ENCODE measurements around the gene CHIT1.

Gene CHIT1

GRCh38 chr1:203223012-203223775 is 6.3 kb downstream of the CHIT1 start:
- in situ Hi-C loops (cut with MboI; ENCODE audit: low pct_unique_long_range_greater_than_20kb, low sequenced_read_pairs), result no loop called here

GRCh38 chr1:203219934-203220333 is 9.5 kb downstream of the CHIT1 start:
- DNase-seq, result no peak
- in situ Hi-C loops (cut with MboI; ENCODE audit: low pct_unique_long_range_greater_than_20kb, low sequenced_read_pairs), result no loop called here

More at GRCh38 chr1:203223012-203223775, 6.3 kb downstream of the CHIT1 start:
- DNase-seq, result no peak

- DNase-seq, result no peak
- in situ Hi-C loops (cut with MboI; ENCODE audit: low pct_unique_long_range_greater_than_20kb, low sequenced_read_pairs), result no loop called here
These were observed 10.3 kb downstream of the CHIT1 start for GRCh38 chr1:203219171-203219570.

- in situ Hi-C loops (cut with MboI; ENCODE audit: low pct_unique_long_range_greater_than_20kb, low sequenced_read_pairs), result no loop called here
- DNase-seq, result no peak
These were observed 11.8 kb downstream of the CHIT1 start for GRCh38 chr1:203217668-203218067.

- in situ Hi-C loops (cut with MboI; ENCODE audit: low pct_unique_long_range_greater_than_20kb, low sequenced_read_pairs), result no loop called here
- peak; percentile 16 for DNase-seq
These were observed 12.3 kb downstream of the CHIT1 start for GRCh38 chr1:203217139-203217655.

- in situ Hi-C loops (cut with MboI; ENCODE audit: low pct_unique_long_range_greater_than_20kb, low sequenced_read_pairs), result no loop called here
These were observed 13.0 kb downstream of the CHIT1 start for GRCh38 chr1:203216274-203217138.

GRCh38 chr1:203215573-203215972 is 13.9 kb downstream of the CHIT1 start:
- no peak for DNase-seq
- in situ Hi-C loops (cut with MboI; ENCODE audit: low pct_unique_long_range_greater_than_20kb, low sequenced_read_pairs), result no loop called here

More at GRCh38 chr1:203216274-203217138, 13.0 kb downstream of the CHIT1 start:
- peak; percentile 77 for DNase-seq

- in situ Hi-C loops (cut with MboI; ENCODE audit: low pct_unique_long_range_greater_than_20kb, low sequenced_read_pairs), result no loop called here
- no peak for DNase-seq
These were observed 14.6 kb downstream of the CHIT1 start for GRCh38 chr1:203214871-203215270.

GRCh38 chr1:203213126-203213525 is 16.3 kb downstream of the CHIT1 start:
- in situ Hi-C loops (cut with MboI; ENCODE audit: low pct_unique_long_range_greater_than_20kb, low sequenced_read_pairs), result no loop called here
- DNase-seq, result no peak

- DNase-seq, result no peak
- in situ Hi-C loops (cut with MboI; ENCODE audit: low pct_unique_long_range_greater_than_20kb, low sequenced_read_pairs), result no loop called here
These were observed 17.7 kb downstream of the CHIT1 start for GRCh38 chr1:203211812-203212211.

- no peak for DNase-seq
- in situ Hi-C loops (cut with MboI; ENCODE audit: low pct_unique_long_range_greater_than_20kb, low sequenced_read_pairs), result no loop called here
These were observed 18.5 kb downstream of the CHIT1 start for GRCh38 chr1:203210988-203211387.

- in situ Hi-C loops (cut with MboI; ENCODE audit: low pct_unique_long_range_greater_than_20kb, low sequenced_read_pairs), result no loop called here
- no peak for DNase-seq
These were observed 19.1 kb downstream of the CHIT1 start for GRCh38 chr1:203210350-203210749.

GRCh38 chr1:203208181-203208580 is 21.3 kb downstream of the CHIT1 start:
- no peak for DNase-seq
- in situ Hi-C loops (cut with MboI; ENCODE audit: low pct_unique_long_range_greater_than_20kb, low sequenced_read_pairs), result no loop called here

GRCh38 chr1:203207751-203208150 is 21.7 kb downstream of the CHIT1 start:
- no peak for DNase-seq
- in situ Hi-C loops (cut with MboI; ENCODE audit: low pct_unique_long_range_greater_than_20kb, low sequenced_read_pairs), result no loop called here

- in situ Hi-C loops (cut with MboI; ENCODE audit: low pct_unique_long_range_greater_than_20kb, low sequenced_read_pairs), result no loop called here
- no peak for DNase-seq
These were observed 23.3 kb downstream of the CHIT1 start for GRCh38 chr1:203206129-203206687.

- no peak for DNase-seq
- in situ Hi-C loops (cut with MboI; ENCODE audit: low pct_unique_long_range_greater_than_20kb, low sequenced_read_pairs), result no loop called here
These were observed 24.7 kb downstream of the CHIT1 start for GRCh38 chr1:203204756-203205155.

- DNase-seq, result no peak
- in situ Hi-C loops (cut with MboI; ENCODE audit: low pct_unique_long_range_greater_than_20kb, low sequenced_read_pairs), result no loop called here
These were observed 26.8 kb downstream of the CHIT1 start for GRCh38 chr1:203202431-203203245.

GRCh38 chr1:203201516-203202205 is 27.8 kb downstream of the CHIT1 start:
- DNase-seq, result no peak
- in situ Hi-C loops (cut with MboI; ENCODE audit: low pct_unique_long_range_greater_than_20kb, low sequenced_read_pairs), result no loop called here
